ENCODE data around the gene GSDME.

The GSDME gene

DNA sequence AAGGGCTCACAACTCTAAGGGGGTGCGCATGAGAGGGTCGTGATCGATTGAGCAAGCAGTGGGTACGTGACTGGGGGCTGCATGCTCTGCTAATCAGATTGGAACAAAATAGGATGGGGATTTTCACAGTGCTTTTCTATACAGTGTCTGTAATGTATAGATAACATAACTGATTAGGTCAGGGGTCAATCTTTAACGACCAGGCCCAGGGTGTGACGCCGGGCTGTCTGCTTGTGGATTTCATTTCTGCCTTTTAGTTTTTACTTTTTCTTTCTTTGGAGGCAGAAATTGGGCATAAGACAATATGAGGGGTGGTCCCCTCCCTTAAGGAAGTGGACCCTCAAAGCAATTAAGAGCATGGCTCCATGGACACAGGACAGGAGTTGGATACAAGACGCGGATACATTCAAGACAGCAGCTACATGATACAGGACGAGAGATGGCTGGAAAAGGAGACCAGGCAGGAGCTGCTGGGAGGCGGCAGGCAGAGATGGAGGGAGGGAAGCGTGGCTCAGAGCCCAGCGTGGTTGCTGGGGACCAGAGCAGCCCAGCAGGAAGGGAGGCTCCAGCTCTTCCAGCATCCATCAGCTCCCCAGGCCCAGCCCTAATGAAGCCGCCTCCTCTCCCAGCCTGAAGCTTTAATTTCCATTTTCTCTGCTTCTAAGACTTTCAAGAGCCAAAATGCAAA is 31.6 kb downstream of the GSDME start:
- Histone ChIP-seq H2AK5ac (ENCODE audit: low read length, severe bottlenecking) (no peak overlapping the region), H2BK120ac (ENCODE audit: low read depth, low read length) (no peak overlapping the region), H3K9ac (ENCODE audit: low read length) (no peak overlapping the region), H2BK12ac (ENCODE audit: low read length in 2 of 2) (no peak overlapping the region), H3K79me1 (replicated peaks; ENCODE audit: low read length, poor library complexity, severe bottlenecking) (peaks cover 57% of the 10 kb centered on the region), H3K27me3 (ENCODE audit: control insufficient read depth in 1 of 2, insufficient read depth in 1 of 2, low read length in 2 of 2) (no peaks in the 10 kb centered on the region), H3K4me2 (ENCODE audit: low read length, poor library complexity, severe bottlenecking) (no peak overlapping the region), H3K14ac (ENCODE audit: low read length in 2 of 2) (no peak overlapping the region), H3K18ac (ENCODE audit: low read depth in 1 of 2, low read length in 2 of 2) (no peak overlapping the region), H3K4me1 (ENCODE audit: control insufficient read depth, insufficient read depth, low read depth, low read length) (peaks cover 9% of the 10 kb centered on the region), H3K36me3 (ENCODE audit: control insufficient read depth in 1 of 2, insufficient read depth in 2 of 2, low read depth in 1 of 2, low read length in 2 of 2) (peaks cover 0 to 20% of the 10 kb centered on the region in 2 experiments), H2AFZ (ENCODE audit: low read depth, low read length) (no peak overlapping the region), H3K4ac (ENCODE audit: low read depth in 1 of 2, low read length in 2 of 2) (no peak overlapping the region), H4K8ac (ENCODE audit: low read length) (no peak overlapping the region), H2BK5ac (ENCODE audit: low read depth, low read length, poor library complexity, severe bottlenecking) (no peak overlapping the region), H3K23ac (ENCODE audit: low read length in 2 of 2) (no peak overlapping the region), H3K9me3 (ENCODE audit: control insufficient read depth, low read length) (no peaks in the 10 kb centered on the region), H4K91ac (ENCODE audit: low read length) (no peak overlapping the region), H3K4me3 (ENCODE audit: insufficient read depth in 1 of 2, low read depth in 1 of 2, low read length in 2 of 2) (no peak overlapping the region), H2BK15ac (ENCODE audit: low read depth, poor library complexity, severe bottlenecking) (no peak overlapping the region), H3K27ac (ENCODE audit: low read length, poor library complexity, severe bottlenecking) (no peak overlapping the region)
- DNase-seq, result no peak
- 90% methylated on average over 14 of the region's 14 CpGs for WGBS

DNA sequence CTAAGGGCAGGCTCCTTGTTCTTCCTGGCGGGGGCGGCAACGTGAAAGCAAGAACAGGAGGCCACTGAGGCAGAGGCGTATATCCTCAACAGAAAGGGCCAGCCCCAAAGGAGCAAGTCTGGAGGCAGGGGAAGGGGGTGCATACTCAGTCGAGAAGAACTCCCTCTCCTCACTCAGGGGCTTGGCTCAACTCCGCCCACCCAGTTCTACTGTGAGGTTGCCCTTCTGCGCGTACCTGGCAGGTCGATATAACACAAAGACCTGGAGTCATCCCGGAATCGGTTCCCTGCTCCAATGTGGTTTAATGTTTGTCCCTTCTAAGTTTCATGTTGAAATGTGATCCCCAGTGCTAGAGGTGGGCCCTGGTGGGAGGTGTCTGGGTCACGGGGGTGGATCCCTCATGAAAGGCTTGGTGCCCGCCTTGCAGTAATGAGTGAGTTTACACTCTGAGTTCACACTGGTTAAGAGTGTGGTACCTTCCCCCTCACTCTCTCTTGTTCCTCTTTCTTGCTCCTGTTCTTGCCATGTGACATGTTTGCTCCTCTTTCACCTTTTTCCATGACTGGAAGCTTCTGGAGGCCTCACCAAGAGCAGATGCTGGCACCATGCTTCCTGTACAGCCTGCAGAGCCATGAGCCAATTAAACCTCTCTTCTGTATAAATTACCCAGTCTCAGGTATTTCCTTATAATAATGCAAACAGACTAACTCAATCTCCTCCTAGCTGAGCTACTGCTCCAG is 32.6 kb downstream of the GSDME start:
- Histone ChIP-seq H4K8ac (ENCODE audit: low read length) (no peak overlapping the region), H3K9me3 (ENCODE audit: control insufficient read depth, low read length) (no peaks in the 10 kb centered on the region), H4K91ac (ENCODE audit: low read length) (no peak overlapping the region), H3K36me3 (ENCODE audit: control insufficient read depth in 1 of 2, insufficient read depth in 2 of 2, low read depth in 1 of 2, low read length in 2 of 2) (peaks cover 0 to 20% of the 10 kb centered on the region in 2 experiments), H3K9ac (ENCODE audit: low read length) (no peak overlapping the region), H3K4ac (ENCODE audit: low read depth in 1 of 2, low read length in 2 of 2) (no peak overlapping the region), H3K4me3 (ENCODE audit: insufficient read depth in 1 of 2, low read depth in 1 of 2, low read length in 2 of 2) (no peak overlapping the region), H2BK12ac (ENCODE audit: low read length in 2 of 2) (no peak overlapping the region), H2BK120ac (ENCODE audit: low read depth, low read length) (no peak overlapping the region), H3K18ac (ENCODE audit: low read depth in 1 of 2, low read length in 2 of 2) (no peak overlapping the region), H2AFZ (ENCODE audit: low read depth, low read length) (no peak overlapping the region), H2BK15ac (ENCODE audit: low read depth, poor library complexity, severe bottlenecking) (no peak overlapping the region), H3K27me3 (ENCODE audit: control insufficient read depth in 1 of 2, insufficient read depth in 1 of 2, low read length in 2 of 2) (no peaks in the 10 kb centered on the region), H3K79me1 (replicated peaks; ENCODE audit: low read length, poor library complexity, severe bottlenecking) (peaks cover 55% of the 10 kb centered on the region), H2BK5ac (ENCODE audit: low read depth, low read length, poor library complexity, severe bottlenecking) (no peak overlapping the region), H3K4me2 (ENCODE audit: low read length, poor library complexity, severe bottlenecking) (no peak overlapping the region), H3K27ac (ENCODE audit: low read length, poor library complexity, severe bottlenecking) (no peak overlapping the region), H3K4me1 (ENCODE audit: control insufficient read depth, insufficient read depth, low read depth, low read length) (peaks cover 9% of the 10 kb centered on the region), H2AK5ac (ENCODE audit: low read length, severe bottlenecking) (no peak overlapping the region), H3K23ac (ENCODE audit: low read length in 2 of 2) (no peak overlapping the region), H3K14ac (ENCODE audit: low read length in 2 of 2) (no peak overlapping the region)
- 97% methylated on average over 13 of the region's 13 CpGs for WGBS
- DNase-seq, result no peak

- H3K27me3 ChIP-seq (ENCODE audit: control insufficient read depth in 1 of 2, insufficient read depth in 1 of 2, low read length in 2 of 2), result no peaks in the 10 kb centered on the region
- H3K4ac ChIP-seq (ENCODE audit: low read depth in 1 of 2, low read length in 2 of 2), result no peak overlapping the region
- no peak overlapping the region for H2AFZ ChIP-seq (ENCODE audit: low read depth, low read length)
- H3K9me3 ChIP-seq (ENCODE audit: control insufficient read depth, low read length), result no peaks in the 10 kb centered on the region
- H3K23ac ChIP-seq (ENCODE audit: low read length in 2 of 2), result no peak overlapping the region
- H3K4me2 ChIP-seq (ENCODE audit: low read length, poor library complexity, severe bottlenecking), result no peak overlapping the region
- no peak overlapping the region for H2BK15ac ChIP-seq (ENCODE audit: low read depth, poor library complexity, severe bottlenecking)
- H2BK12ac ChIP-seq (ENCODE audit: low read length in 2 of 2), result no peak overlapping the region
- DNase-seq, result no peak
- peaks cover 10 to 25% of the 10 kb centered on the region in 2 experiments for H3K36me3 ChIP-seq (ENCODE audit: control insufficient read depth in 1 of 2, insufficient read depth in 2 of 2, low read depth in 1 of 2, low read length in 2 of 2)
- H3K14ac ChIP-seq (ENCODE audit: low read length in 2 of 2), result no peak overlapping the region
- H3K18ac ChIP-seq (ENCODE audit: low read depth in 1 of 2, low read length in 2 of 2), result no peak overlapping the region
- no peak overlapping the region for H4K8ac ChIP-seq (ENCODE audit: low read length)
- no peak overlapping the region for H2BK120ac ChIP-seq (ENCODE audit: low read depth, low read length)
- peaks cover 9% of the 10 kb centered on the region for H3K4me1 ChIP-seq (ENCODE audit: control insufficient read depth, insufficient read depth, low read depth, low read length)
- no peak overlapping the region for H2AK5ac ChIP-seq (ENCODE audit: low read length, severe bottlenecking)
- no peak overlapping the region for H4K91ac ChIP-seq (ENCODE audit: low read length)
- H3K27ac ChIP-seq (ENCODE audit: low read length, poor library complexity, severe bottlenecking), result no peak overlapping the region
- H2BK5ac ChIP-seq (ENCODE audit: low read depth, low read length, poor library complexity, severe bottlenecking), result no peak overlapping the region
- WGBS, result 74% methylated on average over 4 of the region's 5 CpGs
- H3K4me3 ChIP-seq (ENCODE audit: insufficient read depth in 1 of 2, low read depth in 1 of 2, low read length in 2 of 2), result no peak overlapping the region
- peaks cover 48% of the 10 kb centered on the region for H3K79me1 ChIP-seq (replicated peaks; ENCODE audit: low read length, poor library complexity, severe bottlenecking)
- no peak overlapping the region for H3K9ac ChIP-seq (ENCODE audit: low read length)
Measured at GRCh38 chr7:24723178-24723530, 34.1 kb downstream of the GSDME start.

- Histone ChIP-seq H2BK120ac (ENCODE audit: low read depth, low read length) (no peak overlapping the region), H3K9me3 (ENCODE audit: control insufficient read depth, low read length) (no peaks in the 10 kb centered on the region), H4K91ac (ENCODE audit: low read length) (no peak overlapping the region), H2BK15ac (ENCODE audit: low read depth, poor library complexity, severe bottlenecking) (no peak overlapping the region), H2AFZ (ENCODE audit: low read depth, low read length) (no peak overlapping the region), H3K27me3 (ENCODE audit: control insufficient read depth in 1 of 2, insufficient read depth in 1 of 2, low read length in 2 of 2) (no peaks in the 10 kb centered on the region), H3K18ac (ENCODE audit: low read depth in 1 of 2, low read length in 2 of 2) (no peak overlapping the region), H3K36me3 (ENCODE audit: control insufficient read depth in 1 of 2, insufficient read depth in 2 of 2, low read depth in 1 of 2, low read length in 2 of 2) (peaks cover 16 to 24% of the 10 kb centered on the region in 2 experiments), H3K23ac (ENCODE audit: low read length in 2 of 2) (no peak overlapping the region), H3K4me1 (ENCODE audit: control insufficient read depth, insufficient read depth, low read depth, low read length) (peaks cover 7% of the 10 kb centered on the region), H2BK5ac (ENCODE audit: low read depth, low read length, poor library complexity, severe bottlenecking) (no peak overlapping the region), H3K4me3 (ENCODE audit: insufficient read depth in 1 of 2, low read depth in 1 of 2, low read length in 2 of 2) (no peak overlapping the region), H2BK12ac (ENCODE audit: low read length in 2 of 2) (no peak overlapping the region), H3K79me1 (replicated peaks; ENCODE audit: low read length, poor library complexity, severe bottlenecking) (peaks cover 44% of the 10 kb centered on the region), H3K4me2 (ENCODE audit: low read length, poor library complexity, severe bottlenecking) (no peak overlapping the region), H4K8ac (ENCODE audit: low read length) (no peak overlapping the region), H3K27ac (ENCODE audit: low read length, poor library complexity, severe bottlenecking) (no peak overlapping the region), H3K14ac (ENCODE audit: low read length in 2 of 2) (no peak overlapping the region), H3K4ac (ENCODE audit: low read depth in 1 of 2, low read length in 2 of 2) (no peak overlapping the region), H2AK5ac (ENCODE audit: low read length, severe bottlenecking) (no peak overlapping the region), H3K9ac (ENCODE audit: low read length) (no peak overlapping the region)
- 85% methylated on average over 19 of the region's 19 CpGs for WGBS
- DNase-seq, result peak; percentile 47
Measured at GRCh38 chr7:24722386-24723177, 34.7 kb downstream of the GSDME start.
